ENCODE results near the gene TAF6. TPM values are rescaled to one million over a fixed set of nuclear protein-coding genes. Genes with fewer than 3 reads are reported as not detected.

Gene TAF6
- total RNA-seq, 2 donors from 2014 or later: 29.6 to 55.0 TPM

DNA sequence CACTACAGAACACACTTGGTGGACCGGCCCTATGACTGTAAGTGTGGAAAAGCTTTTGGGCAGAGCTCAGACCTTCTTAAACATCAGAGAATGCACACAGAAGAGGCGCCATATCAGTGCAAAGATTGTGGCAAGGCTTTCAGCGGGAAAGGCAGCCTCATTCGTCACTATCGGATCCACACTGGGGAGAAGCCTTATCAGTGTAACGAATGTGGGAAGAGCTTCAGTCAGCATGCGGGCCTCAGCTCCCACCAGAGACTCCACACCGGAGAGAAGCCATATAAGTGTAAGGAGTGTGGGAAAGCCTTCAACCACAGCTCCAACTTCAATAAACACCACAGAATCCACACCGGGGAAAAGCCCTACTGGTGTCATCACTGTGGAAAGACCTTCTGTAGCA lies 55.0 kb downstream of the TAF6 start:
- no peaks in the 10 kb centered on the region for H3K4me1 Mint-ChIP-seq
- ATAC-seq (replicated peaks): no peak
- H3K27me3 Mint-ChIP-seq: no peaks in the 10 kb centered on the region
- H3K4me3 Mint-ChIP-seq: no peak overlapping the region
- no peaks in the 10 kb centered on the region for H3K9me3 Mint-ChIP-seq
- peaks cover 44% of the 10 kb centered on the region for H3K36me3 Mint-ChIP-seq (ENCODE audit: low read depth)
- no peak overlapping the region for H3K27ac Mint-ChIP-seq

DNA sequence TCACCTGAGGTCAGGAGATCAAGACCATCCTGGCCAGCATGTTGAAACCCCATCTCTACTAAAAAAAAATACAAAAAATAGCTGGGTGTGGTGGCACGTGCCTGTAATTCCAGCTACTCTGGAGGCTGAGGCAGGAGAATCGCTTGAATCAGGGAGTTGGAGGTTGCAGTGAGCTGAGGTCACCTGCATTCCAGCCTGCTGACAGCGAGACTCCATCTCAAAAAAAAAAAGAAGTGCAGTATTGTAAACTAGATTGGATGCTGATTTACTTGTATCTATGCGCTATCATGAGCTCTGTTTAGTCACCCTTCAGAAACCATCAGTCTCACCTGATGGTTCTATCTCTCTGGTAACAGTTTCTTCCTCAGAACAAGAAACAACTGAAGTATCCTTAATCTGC lies 55.8 kb downstream of the TAF6 start:
- Mint-ChIP-seq H3K36me3 (ENCODE audit: low read depth) (peaks cover 48% of the 10 kb centered on the region), H3K27me3 (no peaks in the 10 kb centered on the region), H3K4me3 (no peak overlapping the region), H3K27ac (no peak overlapping the region), H3K9me3 (no peaks in the 10 kb centered on the region), H3K4me1 (no peaks in the 10 kb centered on the region)
- ATAC-seq (replicated peaks): no peak

- no peak overlapping the region for H3K4me3 Mint-ChIP-seq
- no peak for ATAC-seq (replicated peaks)
- H3K27ac Mint-ChIP-seq: no peak overlapping the region
- no peaks in the 10 kb centered on the region for H3K27me3 Mint-ChIP-seq
- peaks cover 57% of the 10 kb centered on the region for H3K36me3 Mint-ChIP-seq (ENCODE audit: low read depth)
- no peaks in the 10 kb centered on the region for H3K9me3 Mint-ChIP-seq
- H3K4me1 Mint-ChIP-seq: no peaks in the 10 kb centered on the region
These were observed 57.5 kb downstream of the TAF6 start for GRCh38 chr7:100061518-100062193.

- H3K9me3 Mint-ChIP-seq: no peaks in the 10 kb centered on the region
- no peaks in the 10 kb centered on the region for H3K27me3 Mint-ChIP-seq
- no peaks in the 10 kb centered on the region for H3K4me1 Mint-ChIP-seq
- H3K36me3 Mint-ChIP-seq (ENCODE audit: low read depth): peaks cover 57% of the 10 kb centered on the region
- no peak overlapping the region for H3K4me3 Mint-ChIP-seq
- ATAC-seq (replicated peaks): no peak
- no peak overlapping the region for H3K27ac Mint-ChIP-seq
These were observed 59.9 kb downstream of the TAF6 start for GRCh38 chr7:100059251-100059739.

Other genes with a start within 250 kb of the TAF6 start
- under 1 TPM; 0.39 to 0.82 TPM for gene OR2AE1, start 242.3 kb downstream of the TAF6 start, total RNA-seq
- 10 to 100 TPM; 27.2 to 29.9 TPM for gene TRIM4, start 199.8 kb downstream of the TAF6 start, total RNA-seq
- gene GJC3, start 189.7 kb downstream of the TAF6 start, total RNA-seq: not detected
- gene AZGP1, start 143.3 kb downstream of the TAF6 start, total RNA-seq: under 1 TPM; 0.19 to 0.43 TPM
- gene ZKSCAN1, start 103.8 kb downstream of the TAF6 start, total RNA-seq: 10 to 100 TPM; 42.2 to 74.6 TPM
- gene ZSCAN21, start 69.6 kb downstream of the TAF6 start, total RNA-seq: 1 to 10 TPM; 3.7 to 6.5 TPM
- 10 to 100 TPM; 16.9 to 17.1 TPM for gene ZNF3, start 37.6 kb downstream of the TAF6 start, total RNA-seq
- gene COPS6, start 30.4 kb downstream of the TAF6 start, total RNA-seq: 100 to 1,000 TPM in 1 of 2 donors, 10 to 100 TPM in 1; 79.1 to 108 TPM
- gene MCM7, start 18.0 kb downstream of the TAF6 start, total RNA-seq: 100 to 1,000 TPM; 205 to 388 TPM
- 10 to 100 TPM in 1 of 2 donors, 1 to 10 TPM in 1; 8.2 to 12.7 TPM for gene AP4M1, start 17.7 kb downstream of the TAF6 start, total RNA-seq
- 10 to 100 TPM; 15.0 to 21.6 TPM for gene CNPY4, start 276 bp upstream of the TAF6 start, total RNA-seq
- 1 to 10 TPM; 3.8 to 4.2 TPM for gene MBLAC1, start 7.6 kb upstream of the TAF6 start, total RNA-seq
- 100 to 1,000 TPM; 129 to 132 TPM for gene LAMTOR4, start 29.6 kb upstream of the TAF6 start, total RNA-seq
- 10 to 100 TPM; 15.4 to 22.1 TPM for gene TRAPPC14, start 39.4 kb upstream of the TAF6 start, total RNA-seq
- gene GAL3ST4, start 49.3 kb upstream of the TAF6 start, total RNA-seq: 1 to 10 TPM; 1.1 to 3.9 TPM
- gene GPC2, start 58.0 kb upstream of the TAF6 start, total RNA-seq: 1 to 10 TPM; 2.8 to 4.9 TPM
- gene STAG3, start 58.6 kb upstream of the TAF6 start, total RNA-seq: 10 to 100 TPM in 1 of 2 donors, 1 to 10 TPM in 1; 7.8 to 22.1 TPM
- gene PVRIG, start 100.6 kb upstream of the TAF6 start, total RNA-seq: 10 to 100 TPM; 16.1 to 28.5 TPM
- not detected for gene SPDYE3, start 188.3 kb upstream of the TAF6 start, total RNA-seq
- gene PILRB, start 238.8 kb upstream of the TAF6 start, total RNA-seq: 10 to 100 TPM; 36.5 to 63.4 TPM

Data from activated T-helper 17 cell treated with anti-CD3 and anti-CD28 coated beads, Interleukin-2, amount 50 U/mL, for 72 hours (primary cell).